GM19397 (cell line): Measurements from ENCODE around the gene DUSP12.

ENCODE experiments used
- ATAC-seq: cut with Tn5 transposase; IDR thresholded peaks from one replicate; pipeline ENCODE4 v1.9.1; 2021; ENCODE audit warnings: mild to moderate bottlenecking, moderate library complexity; ENCODE audit not compliant: unreplicated experiment

DUSP12 gene

GRCh38 chr1:161726473-161727255 is 22.9 kb upstream of the DUSP12 start:
- ATAC-seq: peak; percentile 66

DNA sequence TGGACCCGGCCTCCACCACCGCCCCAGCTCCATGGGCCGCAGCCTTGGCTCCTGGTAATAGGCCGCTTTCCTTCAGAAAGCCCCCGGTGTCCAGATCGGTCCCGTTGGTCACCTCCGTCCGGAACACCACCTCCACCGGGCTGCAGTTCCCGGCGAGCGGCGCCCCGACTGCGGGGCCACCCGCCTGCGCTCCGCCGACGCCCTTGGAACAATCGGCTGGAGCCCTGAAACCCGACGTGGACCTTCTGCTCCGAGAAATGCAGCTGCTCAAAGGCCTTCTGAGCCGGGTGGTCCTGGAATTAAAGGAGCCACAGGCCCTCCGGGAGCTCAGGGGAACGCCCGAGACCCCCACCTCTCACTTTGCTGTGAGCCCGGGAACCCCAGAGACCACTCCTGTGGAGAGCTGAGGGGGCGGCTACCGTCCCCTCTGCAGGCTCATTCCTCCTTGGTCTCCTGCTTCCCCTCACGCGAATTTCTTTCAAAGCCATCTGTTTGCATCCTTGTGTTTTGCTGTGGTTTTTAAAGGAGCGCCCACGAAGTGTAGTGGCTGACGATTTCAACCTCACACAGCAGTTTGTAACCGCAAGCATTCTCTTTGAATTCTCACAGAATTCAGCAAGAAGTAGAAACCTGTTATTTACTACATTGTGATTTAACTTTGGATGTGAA is 22.2 kb upstream of the DUSP12 start:
- ATAC-seq: peak; percentile 16

DNA sequence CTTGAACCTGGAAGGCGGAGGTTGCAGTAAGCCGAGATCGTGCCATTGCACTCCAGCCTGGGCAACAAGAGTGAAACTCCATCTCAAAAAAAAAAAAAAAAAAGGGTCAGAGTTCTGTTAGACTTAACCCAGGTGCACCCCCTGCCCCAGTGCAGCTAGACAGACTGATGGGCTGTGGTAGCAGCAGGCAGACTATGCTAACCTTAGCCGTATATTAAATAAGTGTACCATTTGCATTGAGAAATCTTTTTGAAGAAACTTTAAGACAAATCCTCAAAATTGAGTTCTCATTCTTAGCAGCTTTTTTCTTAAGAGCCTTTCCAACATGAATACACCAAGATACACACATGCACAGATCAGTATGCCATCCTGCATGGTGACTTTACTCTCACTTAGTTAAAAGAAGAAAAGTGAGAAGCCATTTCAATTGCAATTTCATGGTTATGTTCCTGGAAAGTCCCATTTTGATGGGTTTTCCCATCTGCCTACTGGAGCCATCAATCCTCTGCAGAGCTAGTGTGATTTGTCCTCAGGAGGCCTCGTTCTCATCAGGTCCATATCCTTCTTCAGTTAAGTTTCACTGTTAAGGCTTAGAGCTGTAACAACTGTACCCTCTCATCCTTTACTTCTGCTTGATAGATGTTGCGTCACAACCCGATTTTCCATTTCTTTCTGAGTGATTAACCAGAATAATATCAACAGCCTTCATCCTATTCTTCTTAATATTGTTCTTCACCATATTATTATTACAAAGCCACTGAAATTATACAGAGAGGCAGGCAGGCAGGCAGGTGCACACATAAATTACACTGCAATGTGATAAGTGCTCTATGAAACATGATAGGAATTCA is 21.0 kb upstream of the DUSP12 start:
- no peak for ATAC-seq

DNA sequence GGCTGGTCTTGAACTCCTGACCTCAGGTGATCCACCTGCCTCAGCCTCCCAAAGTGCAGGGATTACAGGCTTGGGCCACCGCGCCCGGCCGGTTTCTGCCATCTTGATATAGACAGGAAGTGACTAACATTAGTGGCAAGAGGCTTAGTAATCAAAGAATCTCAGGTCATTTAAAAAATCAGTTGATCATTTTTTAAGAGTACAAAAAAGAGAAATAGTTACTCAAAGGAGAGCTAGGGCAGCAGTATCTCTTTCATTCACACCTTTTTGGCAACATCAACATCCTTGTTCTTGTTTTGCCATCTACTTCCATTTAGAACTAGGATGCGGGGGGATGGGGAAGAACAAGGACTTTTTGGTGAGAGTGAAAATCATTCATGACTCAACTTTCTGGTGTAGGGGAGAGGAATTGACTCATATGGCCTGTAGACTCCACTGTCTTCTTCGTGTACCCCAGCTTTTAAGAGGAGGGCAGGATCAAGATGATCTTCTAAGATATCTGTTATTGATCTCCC is 19.5 kb upstream of the DUSP12 start:
- ATAC-seq: no peak

GRCh38 chr1:161731241-161731640 is 18.3 kb upstream of the DUSP12 start:
- no peak for ATAC-seq

DNA sequence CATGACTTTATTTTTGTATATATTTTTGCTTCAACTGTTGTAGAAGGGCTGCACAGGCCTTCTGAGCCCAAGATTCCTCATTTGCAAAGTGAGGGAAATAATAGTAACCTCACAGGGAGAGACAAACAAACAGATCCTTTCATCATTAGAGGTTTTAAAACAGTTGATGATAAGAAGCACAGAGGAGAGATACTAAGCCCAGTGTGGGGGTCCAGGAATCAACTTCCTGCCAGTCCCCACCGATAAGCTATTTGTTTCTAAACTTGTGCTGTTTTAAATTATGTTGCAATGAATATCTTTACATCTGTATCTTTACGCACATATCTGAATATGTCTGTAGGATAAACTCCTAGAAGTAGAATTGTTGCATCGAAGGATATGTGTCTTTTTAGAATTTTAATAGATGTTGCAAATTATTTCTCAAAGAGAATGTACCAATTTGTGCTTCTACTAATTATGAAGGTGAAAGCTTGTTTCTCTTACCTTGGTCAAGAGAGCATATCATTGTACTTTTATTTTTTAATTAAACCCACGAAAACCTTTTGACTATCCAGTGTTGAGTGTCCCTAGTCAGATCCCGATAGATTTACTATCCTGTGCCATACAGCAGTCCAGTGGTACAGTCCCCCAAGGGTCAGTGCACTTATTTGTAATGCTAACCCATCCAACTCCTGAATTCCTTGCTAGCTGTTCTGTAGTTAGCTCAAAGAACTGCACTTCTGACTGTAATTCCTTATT is 17.4 kb upstream of the DUSP12 start:
- no peak for ATAC-seq

- ATAC-seq: no peak
These were observed 16.1 kb upstream of the DUSP12 start for GRCh38 chr1:161733526-161733925.

- ATAC-seq: no peak
These were observed 13.7 kb upstream of the DUSP12 start for GRCh38 chr1:161735837-161736236.

DNA sequence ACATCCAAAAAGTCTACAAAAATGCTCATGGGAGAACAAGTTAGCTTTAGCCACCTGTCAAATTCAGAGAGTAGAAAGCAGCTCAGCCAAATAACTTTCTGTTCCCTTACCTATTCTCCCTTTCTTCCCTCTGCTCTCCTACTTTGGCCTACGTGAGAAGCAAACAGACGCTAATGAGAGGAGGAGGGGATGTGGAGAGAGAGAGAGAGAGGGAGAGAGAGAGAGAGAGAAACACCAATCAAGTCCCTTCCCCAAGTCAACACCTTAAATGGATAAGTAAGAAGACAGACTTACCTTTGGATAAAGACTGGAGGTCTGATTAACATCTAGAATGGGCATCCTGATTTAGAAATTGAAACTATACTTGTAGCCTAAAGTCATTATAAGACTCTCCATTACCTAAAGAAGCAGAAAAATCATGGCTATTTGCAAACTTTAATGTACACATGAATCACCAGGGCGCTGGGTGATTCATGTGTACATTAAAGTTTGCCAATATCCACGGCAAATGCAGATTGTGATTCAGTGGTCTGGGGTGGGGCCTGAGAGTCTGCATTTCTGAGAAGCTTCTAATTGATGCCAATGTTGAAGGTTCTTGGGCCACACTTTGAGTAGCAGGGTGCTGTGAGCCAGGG is 13.1 kb upstream of the DUSP12 start:
- ATAC-seq: no peak

DNA sequence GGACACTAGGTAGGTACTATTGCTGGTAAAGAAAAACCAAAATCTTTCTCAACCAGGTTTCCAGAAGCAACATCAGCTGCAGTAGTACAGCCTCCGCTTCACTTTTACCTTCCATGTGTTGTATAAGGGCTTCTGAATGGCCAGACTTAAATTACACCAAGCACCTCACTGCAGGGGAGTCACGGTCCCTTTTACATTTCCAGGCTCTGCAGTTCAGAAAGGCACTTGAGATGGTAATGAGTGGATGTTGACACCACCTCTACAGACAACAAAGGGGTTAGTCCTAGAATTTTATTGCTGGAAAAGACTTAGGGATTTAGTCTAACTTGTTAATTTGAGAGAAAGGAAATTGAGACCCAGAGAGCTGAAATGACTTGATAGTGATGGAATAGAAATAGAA is 12.0 kb upstream of the DUSP12 start:
- no peak for ATAC-seq

- peak; percentile 68 for ATAC-seq
These were observed 10.8 kb upstream of the DUSP12 start for GRCh38 chr1:161738627-161739287.

DNA sequence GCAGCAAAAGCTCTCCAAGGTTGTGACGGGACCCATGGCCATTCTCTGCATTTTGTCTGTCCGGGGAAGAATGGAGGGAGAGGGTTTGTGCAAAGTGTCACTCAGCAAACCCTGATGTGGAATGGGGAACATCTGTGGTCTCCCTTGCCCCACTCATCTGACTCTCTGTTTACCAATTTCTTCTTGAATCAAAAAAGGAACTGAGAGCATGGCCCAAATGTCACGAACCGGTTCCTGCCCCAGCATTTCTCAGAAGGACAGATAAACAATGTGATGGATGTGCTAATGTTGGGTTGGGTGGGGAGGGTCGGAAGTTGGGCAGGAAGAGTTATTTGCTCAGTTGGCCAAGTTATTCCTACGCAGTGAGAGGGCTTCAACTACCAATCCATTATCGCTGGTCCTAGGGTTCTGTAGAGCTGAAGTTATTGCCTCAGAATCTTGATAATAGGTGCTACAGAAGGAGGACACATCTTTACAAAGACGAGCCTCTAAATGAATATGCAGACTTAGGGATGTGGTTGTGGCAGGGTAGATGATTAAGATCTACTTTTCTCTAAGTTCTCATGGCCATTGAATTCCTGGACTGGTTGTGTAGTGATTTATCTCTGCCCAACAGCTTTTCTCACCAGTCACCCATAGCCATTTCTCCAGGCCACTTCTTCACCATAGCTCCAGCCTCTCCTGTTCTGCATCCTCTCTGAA is 9.6 kb upstream of the DUSP12 start:
- no peak for ATAC-seq

- ATAC-seq: no peak
These were observed 8.7 kb upstream of the DUSP12 start for GRCh38 chr1:161740921-161741320.

DNA sequence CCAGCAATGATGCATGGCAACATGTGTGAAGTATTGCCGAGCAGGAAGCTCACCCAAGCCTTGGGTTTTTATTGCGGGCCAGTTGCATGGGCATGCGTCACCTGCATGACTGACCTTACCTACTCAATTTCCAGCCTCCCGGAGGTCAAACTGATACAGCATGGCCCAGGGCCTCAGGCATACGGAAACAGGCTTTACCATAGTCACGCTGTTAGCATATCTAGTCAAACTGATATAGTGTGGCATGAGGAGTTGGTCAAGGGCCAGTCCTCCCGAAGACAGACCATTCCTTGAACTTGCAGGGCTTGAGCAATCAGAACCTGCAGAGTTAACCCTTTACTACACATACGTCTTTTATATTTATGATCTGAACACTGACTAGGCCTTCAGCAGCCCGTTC is 6.4 kb upstream of the DUSP12 start:
- ATAC-seq: no peak

- ATAC-seq: no peak
These were observed 1.8 kb upstream of the DUSP12 start for GRCh38 chr1:161747801-161748200.

- no peak for ATAC-seq
These were observed 14.0 kb downstream of the DUSP12 start for GRCh38 chr1:161763522-161764098.

GRCh38 chr1:161766102-161766981 is 16.8 kb downstream of the DUSP12 start, which contains the start of gene ATF6:
ATF6 (plus strand) TSS chr1:161766320; CDS start chr1:161766361, 41 bp downstream.
- peak; percentile 69 for ATAC-seq

DNA sequence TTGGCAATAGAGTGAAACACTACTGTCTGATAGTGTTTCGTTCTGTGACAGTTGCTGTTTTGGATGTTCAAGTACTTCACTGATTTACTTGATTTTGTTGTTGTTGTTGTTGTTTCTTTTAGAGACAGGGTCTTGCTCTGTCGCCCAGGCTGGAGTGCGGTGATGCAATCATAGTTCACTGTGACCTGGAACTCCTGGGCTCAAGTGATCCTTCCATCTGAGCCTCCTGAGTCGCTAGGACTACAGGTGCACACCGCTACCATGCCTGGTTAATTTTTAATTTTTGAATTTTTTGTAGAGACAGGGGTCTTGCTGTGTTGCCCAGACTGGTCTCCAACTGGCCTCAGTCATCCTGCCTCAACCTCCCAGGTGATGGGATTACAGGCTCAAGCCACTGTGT is 18.9 kb downstream of the DUSP12 start:
- no peak for ATAC-seq
